H1 (cell line): ENCODE measurements around the gene IL24. TPM values are rescaled to one million over a fixed set of nuclear protein-coding genes. Genes with fewer than 3 reads are reported as not detected.

ENCODE experiments used
- CTCF ChIA-PET: fragments of 300-600 bp; sonication (Branson Sonifier 250); formaldehyde crosslinking; loops from one replicate; lab custom pipeline; 2021; ENCODE audit not compliant: partially characterized antibody; lab: Charles Lee
- POLR2A ChIA-PET: fragments of 300-600 bp; sonication (Branson Sonifier 250); formaldehyde crosslinking; loops from one replicate; lab custom pipeline; 2021; ENCODE audit warnings: inconsistent platforms; ENCODE audit not compliant: partially characterized antibody; lab: Charles Lee
- DNase-seq, 2 experiments: peaks; one replicate each; pipeline versions ENCODE4 v3.0.0 to v3.0.0-alpha.2; 2010 to 2022; ENCODE audit warnings: low spot score in 2 of 2, low read depth in 1 of 2, mixed read lengths in 1 of 2
- FAIRE-seq: peaks from 2 replicates; lab custom pipeline; 2011; peaks lifted over from hg19 to GRCh38; lab: Jason Lieb, UNC
- H2AFZ ChIP-seq: 2 replicates; pipeline ENCODE4 v1.8.1; 2012; ENCODE audit warnings: low read length, inconsistent platforms
- H2AK5ac ChIP-seq: 2 replicates; pipeline ENCODE4 v1.6.1; 2013; ENCODE audit warnings: low read depth, low read length
- H2BK120ac ChIP-seq: replicated peaks from 2 replicates; pipeline ENCODE3; 2013; ENCODE audit warnings: low read depth, low read length, inconsistent platforms
- H2BK12ac ChIP-seq: 2 replicates; pipeline ENCODE4 v1.6.1; 2013; ENCODE audit warnings: low read depth, low read length
- H2BK15ac ChIP-seq: 2 replicates; pipeline ENCODE4 v1.6.1; 2013; ENCODE audit warnings: low read length
- H2BK20ac ChIP-seq: 2 replicates; pipeline ENCODE4 v1.6.1; 2013; ENCODE audit warnings: low read length
- H2BK5ac ChIP-seq: 2 replicates; pipeline ENCODE4 v1.6.1; 2013; ENCODE audit warnings: low read depth, low read length
- H3K14ac ChIP-seq: 2 replicates; pipeline ENCODE4 v1.6.1; 2013; ENCODE audit warnings: inconsistent platforms; ENCODE audit not compliant: insufficient read length
- H3K18ac ChIP-seq: 2 replicates; pipeline ENCODE4 v1.6.1; 2013; ENCODE audit warnings: low read length; ENCODE audit errors: extremely low read depth
- H3K23ac ChIP-seq: 2 replicates; pipeline ENCODE4 v1.6.1; 2013; ENCODE audit warnings: inconsistent platforms; ENCODE audit not compliant: insufficient read length
- H3K23me2 ChIP-seq: 2 replicates; pipeline ENCODE4 v1.6.1; 2013; ENCODE audit warnings: low read depth, low read length
- H3K27ac ChIP-seq: 2 replicates; pipeline ENCODE4 v1.6.1; 2011; ENCODE audit warnings: low read depth, low read length, inconsistent platforms
- H3K27me3 ChIP-seq, 4 experiments: replicated peaks in 1 of 4; 1 replicate in 1 of 4; 2 replicates in 3 of 4; pipeline versions ENCODE4 v1.6.1 to v1.8.1; 2011 to 2013; ENCODE audit warnings: low read length in 3 of 4, mild to moderate bottlenecking in 3 of 4, inconsistent platforms in 2 of 4, mixed read lengths in 2 of 4, moderate library complexity in 1 of 4; ENCODE audit not compliant: control insufficient read depth in 3 of 4, insufficient read depth in 3 of 4; ENCODE audit errors: extremely low read depth in 1 of 4
- H3K36me3 ChIP-seq, 4 experiments: 2 replicates each; pipeline versions ENCODE4 v1.6.1 to v1.8.1; 2011 to 2013; ENCODE audit warnings: mild to moderate bottlenecking in 4 of 4, low read length in 3 of 4, moderate library complexity in 2 of 4, control low read depth in 1 of 4, inconsistent platforms in 1 of 4; ENCODE audit not compliant: insufficient read depth in 4 of 4, control insufficient read depth in 2 of 4
- H3K4ac ChIP-seq: replicated peaks from 2 replicates; pipeline ENCODE3; 2013; ENCODE audit warnings: low read length, low read depth, mixed read lengths, inconsistent platforms; ENCODE audit not compliant: insufficient read length
- H3K4me1 ChIP-seq, 4 experiments: replicated peaks in 1 of 4; 1 replicate in 1 of 4; 2 replicates in 3 of 4; pipeline versions ENCODE4 v1.6.1 to v1.8.1; 2011 to 2013; ENCODE audit warnings: low read length in 3 of 4, inconsistent platforms in 2 of 4, mixed read lengths in 1 of 4; ENCODE audit not compliant: insufficient read depth in 4 of 4, control insufficient read depth in 3 of 4
- H3K4me2 ChIP-seq, 2 experiments: 2 replicates each; pipeline versions ENCODE4 v1.6.1 to v1.8.1; 2011 to 2013; ENCODE audit warnings: low read depth in 2 of 2, low read length in 2 of 2, control low read depth in 1 of 2, inconsistent platforms in 1 of 2, mild to moderate bottlenecking in 1 of 2; ENCODE audit not compliant: insufficient read depth in 1 of 2
- H3K4me3 ChIP-seq, 4 experiments: fragments of 200-600, 300-600 bp in 1 of 4; sonication (generic), shearing (Covaris generic), sonication (Bioruptor Twin) in 1 of 4; 2 replicates each; pipeline versions ENCODE4 v1.5.1 to v1.8.1; 2011 to 2016; ENCODE audit warnings: low read length in 4 of 4, low read depth in 3 of 4, control low read depth in 2 of 4, inconsistent platforms in 2 of 4, mild to moderate bottlenecking in 2 of 4, mixed read lengths in 1 of 4, moderate library complexity in 1 of 4; ENCODE audit not compliant: insufficient read depth in 2 of 4; ENCODE audit errors: extremely low read depth in 1 of 4
- H3K56ac ChIP-seq: replicated peaks from 2 replicates; pipeline ENCODE3; 2013; ENCODE audit warnings: low read depth, mild to moderate bottlenecking, mixed read lengths, low read length, inconsistent platforms; ENCODE audit not compliant: insufficient read length
- H3K79me1 ChIP-seq: 2 replicates; pipeline ENCODE4 v1.6.1; 2013; ENCODE audit warnings: low read depth, low read length, control low read depth
- H3K79me2 ChIP-seq, 2 experiments: 2 replicates each; pipeline versions ENCODE4 v1.6.1 to v1.8.1; 2012 to 2013; ENCODE audit warnings: low read length in 2 of 2, mild to moderate bottlenecking in 2 of 2, inconsistent platforms in 1 of 2; ENCODE audit not compliant: insufficient read depth in 2 of 2, control insufficient read depth in 1 of 2
- H3K9ac ChIP-seq, 4 experiments: replicated peaks in 1 of 4; 1 replicate in 1 of 4; 2 replicates in 3 of 4; pipeline versions ENCODE4 v1.6.1 to v1.8.1; 2011 to 2013; ENCODE audit warnings: low read depth in 3 of 4, low read length in 3 of 4, control low read depth in 2 of 4, mild to moderate bottlenecking in 2 of 4, moderate library complexity in 2 of 4, inconsistent platforms in 1 of 4; ENCODE audit errors: extremely low read depth in 1 of 4
- H3K9me3 ChIP-seq, 2 experiments: 2 replicates each; pipeline versions ENCODE4 v1.6.1 to v1.8.1; 2012 to 2013; ENCODE audit warnings: mild to moderate bottlenecking in 2 of 2, moderate library complexity in 2 of 2, control low read depth in 1 of 2, inconsistent platforms in 1 of 2, low read depth in 1 of 2, low read length in 1 of 2, mixed read lengths in 1 of 2; ENCODE audit not compliant: insufficient read depth in 2 of 2
- H4K20me1 ChIP-seq, 2 experiments: replicated peaks in 1 of 2; 2 replicates each; pipeline versions ENCODE3 to v1.8.1; 2011 to 2013; ENCODE audit warnings: inconsistent platforms in 2 of 2, low read length in 2 of 2, mild to moderate bottlenecking in 1 of 2; ENCODE audit not compliant: insufficient read depth in 2 of 2, control insufficient read depth in 1 of 2
- H4K5ac ChIP-seq: 2 replicates; pipeline ENCODE4 v1.6.1; 2013; ENCODE audit warnings: low read length, low read depth, mixed read lengths, inconsistent platforms; ENCODE audit not compliant: insufficient read length
- H4K8ac ChIP-seq: 2 replicates; pipeline ENCODE4 v1.8.0; 2013; ENCODE audit warnings: mild to moderate bottlenecking, moderate library complexity, low read length, inconsistent platforms; ENCODE audit not compliant: insufficient read depth; ENCODE audit errors: extremely low read depth
- H4K91ac ChIP-seq: replicated peaks from 2 replicates; pipeline ENCODE3; 2013; ENCODE audit warnings: low read length, mixed read lengths, inconsistent platforms; ENCODE audit not compliant: insufficient read length
- ASH2L ChIP-seq: fragments of 200-600, 300-600 bp; sonication (generic); IDR thresholded peaks from one replicate; pipeline ENCODE4 v1.7.1; 2017; ENCODE audit warnings: low read length
- CHD2 ChIP-seq: IDR thresholded peaks from 2 replicates; pipeline ENCODE4 v1.6.1; 2012; ENCODE audit warnings: low read length, improper control_type of control experiment
- JUND ChIP-seq: IDR thresholded peaks from 2 replicates; pipeline ENCODE4 v1.6.1; 2011; ENCODE audit warnings: mild to moderate bottlenecking, improper control_type of control experiment, low read length
- NANOG ChIP-seq: IDR thresholded peaks from 2 replicates; pipeline ENCODE4 v1.6.1; 2011; ENCODE audit warnings: low read length, low read depth, mild to moderate bottlenecking, inconsistent platforms; ENCODE audit not compliant: insufficient read depth, poor library complexity, severe bottlenecking
- NRF1 ChIP-seq: IDR thresholded peaks from 2 replicates; pipeline ENCODE4 v1.6.1; 2011; ENCODE audit warnings: mild to moderate bottlenecking, low read depth, low read length, improper control_type of control experiment
- WGBS, 2 experiments: shearing (Covaris generic) in 1 of 2; methylation state at CpG; one replicate each; pipeline versions ENCODE4 v1.1.6 to v1.1.7; 2013 to 2015; ENCODE audit warnings: low lambda C conversion rate in 2 of 2, mixed read lengths in 2 of 2, inconsistent platforms in 1 of 2, low coverage in 1 of 2, missing lambda C conversion rate in 1 of 2; ENCODE audit not compliant: insufficient replicate concordance in 2 of 2, insufficient coverage in 1 of 2, insufficient read length in 1 of 2; ENCODE audit errors: extremely low coverage in 1 of 2, missing lambda C conversion rate in 1 of 2; 5-methylcytosine and 5-hydroxymethylcytosine counted together
- polyA plus RNA-seq, 7 experiments: library from polyadenylated mRNA; depleted of rRNA in 3 of 7; stranded (reverse) in 5 of 7; unstranded in 2 of 7; fragments of >200 nt in 5 of 7; fragments of 200-250 nt in 2 of 7; gene quantifications; 1 replicate in 5 of 7; 2 replicates in 1 of 7; 4 replicates in 1 of 7; pipeline versions ENCODE4 v1.2.1 to v1.2.3, GENCODE V29; 2011 to 2013; ENCODE audit warnings: missing spikeins in 2 of 7, mixed read lengths in 2 of 7
- total RNA-seq: library from RNA; stranded (reverse); fragmentation: NEBNext Ultra II Directional; extraction: Animal tissue kit (Norgen Biotek cat#: 25700); gene quantifications from 2 replicates; pipeline ENCODE4 v1.2.1, GENCODE V29; 2021
- TF ChIP-seq, protein P1 (sequence below): IDR thresholded peaks from 2 replicates; pipeline ENCODE4 v1.6.1; 2011; ENCODE audit warnings: low read depth, mild to moderate bottlenecking, low read length; ENCODE audit not compliant: insufficient read depth

Gene IL24
- total and polyA plus RNA-seq, 2 of the 8 experiments (the other 6 are each of a cell fraction or from before 2014, with no cell fraction given), result not detected

DNA sequence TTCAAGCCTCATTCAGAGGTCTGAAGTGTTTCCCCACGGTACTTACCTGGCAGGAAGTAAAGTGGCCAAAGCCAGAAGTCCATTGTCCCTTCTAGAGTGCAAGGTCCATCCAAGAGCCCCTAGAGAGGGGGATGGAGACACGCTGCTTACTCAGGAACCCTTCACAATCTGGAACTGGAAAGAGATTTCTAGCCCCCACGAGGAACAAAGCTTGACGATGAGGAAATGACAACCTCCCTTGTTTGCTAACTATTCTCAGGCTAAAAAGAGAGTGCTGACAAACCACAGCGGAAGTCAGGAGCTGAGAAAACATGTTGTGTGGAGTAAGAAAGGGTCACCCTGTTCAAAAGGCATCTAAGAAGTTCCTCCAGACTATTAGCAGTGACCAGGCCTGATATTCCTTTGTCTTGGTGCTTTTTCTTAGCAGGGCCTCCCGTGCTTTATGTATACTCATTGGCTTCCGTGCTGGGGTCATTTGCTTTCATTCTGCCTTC is 24.6 kb downstream of the IL24 start, which contains the start of gene FCMR:
TSS of gene FCMR (minus strand) at position 170 of the 494 bp plus-strand sequence. CDS start at position 83, 87 bp downstream.
- Histone ChIP-seq H2BK120ac (no peak within 1 kb of the TSS), H4K8ac (no peak within 1 kb of the TSS), H3K27me3 (peaks cover 0 to 2% (median 0%) of the 10 kb centered on the region in 4 experiments; a peak in 1 of 7 replicates), H3K36me3 (peaks cover 0 to 5% (median 0%) of the 10 kb centered on the region in 4 experiments; a peak in 1 of 8 replicates), H3K4me2 (no peak within 1 kb of the TSS), H2AK5ac (no peak within 1 kb of the TSS), H2AFZ (no peak within 1 kb of the TSS), H3K79me1 (0 out of 2 replicates have a peak, but pooled peaks cover 2% of the 10 kb centered on the region), H2BK12ac (no peak within 1 kb of the TSS; the same call in 1 of the 2 replicates), H2BK5ac (no peak within 1 kb of the TSS), H3K4me3 (no peak within 1 kb of the TSS), H3K4ac (no peak within 1 kb of the TSS), H4K91ac (no peak within 1 kb of the TSS), H4K20me1 (peaks cover 0 to 11% of the 10 kb centered on the region in 2 experiments), H3K18ac (no peak within 1 kb of the TSS), H2BK15ac (no peak within 1 kb of the TSS), H3K4me1 (no peaks in the 10 kb centered on the region), H3K23ac (no peak within 1 kb of the TSS), H3K23me2 (peaks cover 12% of the 10 kb centered on the region), H2BK20ac (no peak within 1 kb of the TSS), H3K14ac (no peak within 1 kb of the TSS), H3K79me2 (no peaks in the 10 kb centered on the region), H3K9me3 (no peaks in the 10 kb centered on the region; a peak in 1 of 4 replicates), H3K9ac (no peak within 1 kb of the TSS), H4K5ac (no peak within 1 kb of the TSS), H3K27ac (no peak within 1 kb of the TSS), H3K56ac (no peak within 1 kb of the TSS)
- DNase-seq (no peak), FAIRE-seq (no peak)
- ChIA-PET POLR2A (no interaction called here), CTCF (interaction anchor here (1.1 to 12.9 kb wide), 13 partner anchors 8 to 288 kb away, joined by 3 to 180 read pairs (median 5); partner anchors contain the start of gene IL20)
- WGBS, 2 experiments, result 91% methylated on average over 7 of the region's 7 CpGs; no CpG with 5 or more reads in 1 of the 2 experiments
- TF ChIP-seq NRF1 (no peak), JUND (no peak), CHD2 (no peak), NANOG (no peak), ASH2L (no peak)
- TF ChIP-seq, protein P1, sequence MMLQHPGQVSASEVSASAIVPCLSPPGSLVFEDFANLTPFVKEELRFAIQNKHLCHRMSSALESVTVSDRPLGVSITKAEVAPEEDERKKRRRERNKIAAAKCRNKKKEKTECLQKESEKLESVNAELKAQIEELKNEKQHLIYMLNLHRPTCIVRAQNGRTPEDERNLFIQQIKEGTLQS, result no peak
